ENCODE measurements around the gene PRSS23. TPM values are rescaled to one million over a fixed set of nuclear protein-coding genes. Genes with fewer than 3 reads are reported as not detected.

PRSS23 gene
- total and polyA plus RNA-seq, 2 donors (not counting 3 experiments of a cell fraction or from before 2014, with no cell fraction given), result 146 to 278 TPM

- FAIRE-seq (no peak), DNase-seq (ENCODE audit: low read depth, low spot score) (no peak)
- Histone ChIP-seq H3K79me2 (ENCODE audit: control insufficient read depth, insufficient read depth, low read length) (no peaks in the 10 kb centered on the region), H3K4me1 (ENCODE audit: control insufficient read depth, extremely low read depth, insufficient read depth, low read length) (no peaks in the 10 kb centered on the region), H3K27ac (ENCODE audit: insufficient read depth, low read depth, low read length) (no peak overlapping the region), H3K9me3 (replicated peaks; ENCODE audit: control insufficient read depth, insufficient read depth, low read length) (no peaks in the 10 kb centered on the region), H3K27me3 (ENCODE audit: control insufficient read depth in 2 of 2, insufficient read depth in 2 of 2, low read length in 2 of 2) (no peaks in the 10 kb centered on the region), H2AFZ (ENCODE audit: low read depth, low read length) (no peak overlapping the region), H3K9ac (replicated peaks; ENCODE audit: extremely low read depth, insufficient read depth, low read length) (no peak overlapping the region), H3K36me3 (ENCODE audit: control insufficient read depth in 2 of 2, extremely low read depth in 1 of 2, insufficient read depth in 2 of 2, low read length in 2 of 2) (no peaks in the 10 kb centered on the region), H3K4me2 (ENCODE audit: insufficient read depth, low read length) (no peak overlapping the region), H3K9me1 (replicated peaks; ENCODE audit: control insufficient read depth, extremely low read depth, insufficient read depth, low read length) (no peaks in the 10 kb centered on the region), H4K20me1 (replicated peaks; ENCODE audit: control insufficient read depth, extremely low read depth, insufficient read depth, low read length) (no peaks in the 10 kb centered on the region), H3K4me3 (replicated peaks in 1 of 3; ENCODE audit: insufficient read depth in 1 of 3, low read depth in 1 of 3, low read length in 3 of 3) (no peak overlapping the region)
- intact Hi-C loops (cut with micrococcal nuclease), result no loop called here
- dilution Hi-C loops (cut with MboI; ENCODE audit: extremely low pct_ligation_motif_present, low sequenced_read_pairs), result no loop called here
- POLR2A ChIA-PET, result no interaction called here
- CTCF ChIA-PET, result no interaction called here
- BruUV-seq (replicated peaks), result no TSS peak
- TF ChIP-seq MYC (IDR thresholded peaks at IDR 0.05; ENCODE audit: low read depth, low read length) (no peak), FOS (IDR thresholded peaks at IDR 0.05; ENCODE audit: borderline replicate concordance, insufficient read depth, low read length) (no peak), EZH2 (IDR thresholded peaks at IDR 0.05; ENCODE audit: borderline replicate concordance, low read depth, low read length, severe bottlenecking) (no peak), POLR2A (IDR thresholded peaks at IDR 0.05; ENCODE audit: low read depth, low read length) (no peak), JUN (IDR thresholded peaks at IDR 0.05; ENCODE audit: borderline replicate concordance, insufficient read depth, insufficient read length, low read depth) (no peak), MAX (IDR thresholded peaks at IDR 0.05; ENCODE audit: insufficient read depth, insufficient read length) (no peak), POLR2AphosphoS5 (IDR thresholded peaks at IDR 0.05; ENCODE audit: insufficient read depth, low read depth, low read length) (no peak), GATA2 (IDR thresholded peaks at IDR 0.05; ENCODE audit: insufficient read depth, insufficient read length, low read depth, low read length) (no peak), CTCF (IDR thresholded peaks at IDR 0.05; ENCODE audit: extremely low read depth in 1 of 2, insufficient read depth in 1 of 2, low read depth in 1 of 2, low read length in 2 of 2) (no peak)
Measured at GRCh38 chr11:86782742-86783141, 17.6 kb upstream of the PRSS23 start.

Data from endothelial cell of umbilical vein (primary cell).